Measurements from ENCODE around the gene GJB5. TPM values are rescaled to one million over a fixed set of nuclear protein-coding genes. Genes with fewer than 3 reads are reported as not detected.
A peak's percentile ranks its signal among the peaks of the same experiment; 100 is the strongest.

The GJB5 gene
- total RNA-seq, 6 donors from 2014 or later, result 0.17 to 0.89 (median 0.30) TPM; not detected in 3

GRCh38 chr1:34796990-34797389 is 42.1 kb downstream of the GJB5 start:
- ATAC-seq (ENCODE audit: low FRiP score in 2 of 2) (no peak), DNase-seq (no peak)
- Histone ChIP-seq H3K27ac (peak overlapping the region in 3 of 4 donors; percentile 32 to 86 (median 86)), H3K4me3 (peak overlapping the region in 3 of 4 donors; percentile 46 to 55 (median 53)), H3K36me3 (peaks cover 0 to 7% (median 3%) of the 10 kb centered on the region in 4 donors), H3K27me3 (peaks cover 0 to 5% (median 0%) of the 10 kb centered on the region in 4 donors), H3K4me1 (peaks cover 0 to 13% (median 6%) of the 10 kb centered on the region in 4 donors), H3K9me3 (no peaks in the 10 kb centered on the region)
- TF ChIP-seq, protein P1, sequence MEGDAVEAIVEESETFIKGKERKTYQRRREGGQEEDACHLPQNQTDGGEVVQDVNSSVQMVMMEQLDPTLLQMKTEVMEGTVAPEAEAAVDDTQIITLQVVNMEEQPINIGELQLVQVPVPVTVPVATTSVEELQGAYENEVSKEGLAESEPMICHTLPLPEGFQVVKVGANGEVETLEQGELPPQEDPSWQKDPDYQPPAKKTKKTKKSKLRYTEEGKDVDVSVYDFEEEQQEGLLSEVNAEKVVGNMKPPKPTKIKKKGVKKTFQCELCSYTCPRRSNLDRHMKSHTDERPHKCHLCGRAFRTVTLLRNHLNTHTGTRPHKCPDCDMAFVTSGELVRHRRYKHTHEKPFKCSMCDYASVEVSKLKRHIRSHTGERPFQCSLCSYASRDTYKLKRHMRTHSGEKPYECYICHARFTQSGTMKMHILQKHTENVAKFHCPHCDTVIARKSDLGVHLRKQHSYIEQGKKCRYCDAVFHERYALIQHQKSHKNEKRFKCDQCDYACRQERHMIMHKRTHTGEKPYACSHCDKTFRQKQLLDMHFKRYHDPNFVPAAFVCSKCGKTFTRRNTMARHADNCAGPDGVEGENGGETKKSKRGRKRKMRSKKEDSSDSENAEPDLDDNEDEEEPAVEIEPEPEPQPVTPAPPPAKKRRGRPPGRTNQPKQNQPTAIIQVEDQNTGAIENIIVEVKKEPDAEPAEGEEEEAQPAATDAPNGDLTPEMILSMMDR (IDR thresholded peaks at IDR 0.05), result no peak
- TF ChIP-seq EP300 (IDR thresholded peaks at IDR 0.05) (no peak), POLR2A (IDR thresholded peaks at IDR 0.05) (no peak), POLR2AphosphoS5 (IDR thresholded peaks at IDR 0.05) (no peak)
- 71 to 90% methylated on average over 6 of the region's 6 CpGs for WGBS, 2 donors

- Histone ChIP-seq H3K27me3 (no peaks in the 10 kb centered on the region), H3K4me1 (no peaks in the 10 kb centered on the region), H3K27ac (no peak overlapping the region), H3K4me3 (no peak overlapping the region), H3K9me3 (no peaks in the 10 kb centered on the region), H3K36me3 (no peaks in the 10 kb centered on the region)
- TF ChIP-seq EP300 (IDR thresholded peaks at IDR 0.05) (no peak), POLR2A (IDR thresholded peaks at IDR 0.05) (no peak), POLR2AphosphoS5 (IDR thresholded peaks at IDR 0.05) (no peak)
- TF ChIP-seq, protein P1 (IDR thresholded peaks at IDR 0.05), result no peak
- DNase-seq, result no peak
- WGBS, 2 donors, result 74 to 94% methylated on average over 6 of the region's 6 CpGs
- no peak for ATAC-seq (ENCODE audit: low FRiP score in 2 of 2)
Observed at GRCh38 chr1:34800214-34800613, 45.4 kb downstream of the GJB5 start.

DNA sequence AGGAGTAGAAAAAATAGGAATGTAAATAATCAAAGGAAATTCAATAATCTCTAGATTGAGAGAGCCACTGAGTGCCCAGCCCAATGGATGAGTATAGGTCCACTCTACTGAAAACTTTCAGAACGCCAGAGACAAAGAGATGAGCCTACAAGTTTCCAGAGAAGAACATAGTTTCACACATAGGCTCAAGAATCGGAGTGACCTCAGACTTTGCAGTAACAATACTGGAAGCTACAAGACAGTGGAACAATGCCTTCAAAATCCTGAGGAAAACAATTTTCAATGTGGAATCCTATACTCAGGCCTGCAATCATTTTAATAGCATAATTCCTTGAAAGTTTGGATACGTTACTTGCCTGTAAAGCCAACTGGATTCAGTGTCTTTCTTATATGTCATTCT is 48.9 kb downstream of the GJB5 start:
- no peak for DNase-seq
- no peak overlapping the region for H3K27ac ChIP-seq
- WGBS, 2 donors, result 96% methylated on average over 3 of the region's 3 CpGs
- H3K27me3 ChIP-seq, result no peaks in the 10 kb centered on the region
- ATAC-seq (ENCODE audit: low FRiP score in 2 of 2), result no peak
- TF ChIP-seq POLR2A (IDR thresholded peaks at IDR 0.05) (no peak), EP300 (IDR thresholded peaks at IDR 0.05) (no peak), POLR2AphosphoS5 (IDR thresholded peaks at IDR 0.05) (no peak)
- TF ChIP-seq, protein P1 (IDR thresholded peaks at IDR 0.05), result no peak
- no peaks in the 10 kb centered on the region for H3K4me1 ChIP-seq
- H3K36me3 ChIP-seq, result no peaks in the 10 kb centered on the region
- H3K9me3 ChIP-seq, result no peaks in the 10 kb centered on the region
- no peak overlapping the region for H3K4me3 ChIP-seq

DNA sequence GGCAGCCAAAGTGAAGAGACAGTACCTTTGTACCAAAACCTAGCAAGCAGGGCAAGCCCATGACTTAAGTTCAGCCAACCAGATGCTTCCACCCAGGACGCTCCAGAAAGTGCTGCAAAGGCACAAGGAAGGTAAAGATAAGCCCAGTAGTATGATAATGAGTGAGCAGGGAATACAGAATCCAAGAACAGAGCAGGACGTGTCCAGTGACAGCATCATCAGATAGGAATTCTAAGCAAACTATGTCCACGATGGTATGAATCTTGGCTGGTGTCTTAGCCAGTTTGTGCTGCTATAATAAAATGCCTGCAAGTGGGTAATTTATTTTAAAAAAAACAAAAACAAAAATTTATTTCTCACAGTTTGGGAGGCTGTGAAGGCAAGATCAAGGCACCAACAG is 51.5 kb downstream of the GJB5 start:
- ATAC-seq (ENCODE audit: low FRiP score in 2 of 2), result no peak
- no peaks in the 10 kb centered on the region for H3K36me3 ChIP-seq
- WGBS, 2 donors, result 72 to 81% methylated on average over 3 of the region's 3 CpGs
- no peaks in the 10 kb centered on the region for H3K9me3 ChIP-seq
- no peak overlapping the region for H3K27ac ChIP-seq
- no peaks in the 10 kb centered on the region for H3K27me3 ChIP-seq
- no peak overlapping the region for H3K4me3 ChIP-seq
- H3K4me1 ChIP-seq, result no peaks in the 10 kb centered on the region
- DNase-seq, result no peak
- TF ChIP-seq, protein P1 (IDR thresholded peaks at IDR 0.05), result no peak
- TF ChIP-seq EP300 (IDR thresholded peaks at IDR 0.05), result no peak
- no peak for TF ChIP-seq POLR2A (IDR thresholded peaks at IDR 0.05)
- no peak for TF ChIP-seq POLR2AphosphoS5 (IDR thresholded peaks at IDR 0.05)

Other genes starting within 250 kb of the GJB5 start
- not detected for gene GJB4, start 4.7 kb downstream of the GJB5 start, total RNA-seq
- 1 to 10 TPM in 2 of 6 donors, under 1 TPM in 2, not detected in 2; 0.29 to 3.3 (median 1.4) TPM for gene GJB3, start 26.2 kb downstream of the GJB5 start, total RNA-seq
- 10 to 100 TPM in 4 of 6 donors, 1 to 10 TPM in 2; 5.2 to 41.1 (median 19.2) TPM for gene GJA4, start 38.0 kb downstream of the GJB5 start, total RNA-seq
- gene SMIM12, start 104.7 kb downstream of the GJB5 start, total RNA-seq, result 10 to 100 TPM in 5 of 6 donors, 1 to 10 TPM in 1; 6.3 to 46.6 (median 30.9) TPM
- under 1 TPM in 5 of 6 donors, not detected in 1; under 0.01 to 0.57 (median 0.30) TPM for gene DLGAP3, start 174.6 kb downstream of the GJB5 start, total RNA-seq
- 10 to 100 TPM in 5 of 6 donors, 1 to 10 TPM in 1; 8.4 to 49.9 (median 35.5) TPM for gene TMEM35B, start 230.3 kb downstream of the GJB5 start, total RNA-seq